ENCODE results near the gene AUH.

Gene AUH

DNA sequence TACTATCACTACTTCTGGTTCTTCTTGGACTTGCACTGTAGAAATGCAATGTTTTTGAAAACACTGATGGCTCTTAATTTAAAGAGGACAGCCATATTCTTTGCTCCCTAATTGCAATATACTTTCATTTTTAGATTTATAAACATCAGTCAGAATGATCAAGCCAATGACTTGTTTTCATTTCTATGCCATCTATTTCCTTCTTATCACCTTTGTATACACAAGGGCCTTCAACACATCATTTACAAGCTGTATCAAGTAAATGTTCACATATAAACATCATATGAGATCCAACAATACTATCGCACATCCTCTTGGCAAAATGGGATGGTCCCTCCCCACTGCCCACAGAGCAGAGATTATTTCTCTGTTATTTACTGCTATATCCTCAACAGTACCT, 24.9 kb downstream of the AUH start:
- Histone ChIP-seq H3K9ac (ENCODE audit: low read depth, low read length) (no peak overlapping the region), H3K27me3 (ENCODE audit: insufficient read depth, low read length) (no peaks in the 10 kb centered on the region), H3K9me3 (ENCODE audit: insufficient read depth, low read depth, low read length) (no peaks in the 10 kb centered on the region), H3K4me3 (ENCODE audit: low read length) (no peak overlapping the region), H3K36me3 (ENCODE audit: insufficient read depth, low read length) (peaks cover 28% of the 10 kb centered on the region), H3K27ac (ENCODE audit: low read depth, low read length) (no peak overlapping the region), H3K4me1 (ENCODE audit: insufficient read depth, low read length) (no peaks in the 10 kb centered on the region)
- WGBS = 89% methylated on average over 1 of the region's 1 CpG

DNA sequence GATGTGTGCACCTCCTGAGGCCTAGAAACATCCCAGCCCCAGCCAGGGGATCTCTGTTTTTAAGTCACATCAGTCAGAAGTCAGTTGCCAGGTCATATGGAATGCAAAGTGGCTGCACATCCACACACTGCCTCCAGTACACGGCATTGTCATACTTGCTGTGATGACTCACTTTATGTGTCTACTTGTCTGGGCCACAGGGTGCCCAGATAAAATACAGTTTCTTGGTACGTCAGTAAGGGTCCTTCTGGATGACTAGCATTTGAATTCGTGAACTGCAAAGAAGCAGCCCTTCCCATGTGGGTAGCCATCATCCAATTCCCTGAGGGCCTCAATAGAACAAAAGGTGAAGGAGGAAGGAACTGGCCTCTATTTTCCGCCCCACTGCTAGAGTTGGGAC, 27.7 kb downstream of the AUH start:
- no peak overlapping the region for H3K4me3 ChIP-seq (ENCODE audit: low read length)
- H3K4me1 ChIP-seq (ENCODE audit: insufficient read depth, low read length) = no peaks in the 10 kb centered on the region
- peaks cover 11% of the 10 kb centered on the region; the same call in 1 of the 2 replicates for H3K9me3 ChIP-seq (ENCODE audit: insufficient read depth, low read depth, low read length)
- H3K9ac ChIP-seq (ENCODE audit: low read depth, low read length) = no peak overlapping the region
- H3K27ac ChIP-seq (ENCODE audit: low read depth, low read length) = no peak overlapping the region
- no peaks in the 10 kb centered on the region for H3K27me3 ChIP-seq (ENCODE audit: insufficient read depth, low read length)
- peaks cover 22% of the 10 kb centered on the region for H3K36me3 ChIP-seq (ENCODE audit: insufficient read depth, low read length)
- WGBS = 96% methylated on average over 4 of the region's 4 CpGs

DNA sequence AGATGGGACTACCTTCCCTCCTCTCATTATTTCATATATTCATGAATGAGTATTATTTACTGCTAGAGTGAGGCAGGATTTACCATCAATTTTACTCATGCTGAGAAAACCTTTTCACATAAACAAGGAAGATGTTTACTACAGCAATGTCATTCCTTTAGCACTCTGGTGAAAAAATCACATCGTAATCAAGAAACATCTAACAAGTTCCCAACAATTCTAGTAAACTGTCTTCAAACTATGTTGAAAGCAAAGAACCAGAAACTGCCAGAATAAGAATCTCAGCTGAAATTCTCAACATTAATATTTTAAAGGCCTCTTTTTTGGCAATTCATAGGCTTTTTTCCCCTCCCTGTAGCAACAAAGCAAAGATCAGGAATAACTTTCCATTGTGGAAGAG, 28.2 kb downstream of the AUH start:
- Histone ChIP-seq H3K9me3 (ENCODE audit: insufficient read depth, low read depth, low read length) (peaks cover 11% of the 10 kb centered on the region; the same call in 1 of the 2 replicates), H3K36me3 (ENCODE audit: insufficient read depth, low read length) (peaks cover 22% of the 10 kb centered on the region), H3K27me3 (ENCODE audit: insufficient read depth, low read length) (no peaks in the 10 kb centered on the region), H3K4me3 (ENCODE audit: low read length) (no peak overlapping the region), H3K4me1 (ENCODE audit: insufficient read depth, low read length) (no peaks in the 10 kb centered on the region), H3K27ac (ENCODE audit: low read depth, low read length) (no peak overlapping the region), H3K9ac (ENCODE audit: low read depth, low read length) (no peak overlapping the region)
- 90% methylated on average over 1 of the region's 1 CpG for WGBS

DNA sequence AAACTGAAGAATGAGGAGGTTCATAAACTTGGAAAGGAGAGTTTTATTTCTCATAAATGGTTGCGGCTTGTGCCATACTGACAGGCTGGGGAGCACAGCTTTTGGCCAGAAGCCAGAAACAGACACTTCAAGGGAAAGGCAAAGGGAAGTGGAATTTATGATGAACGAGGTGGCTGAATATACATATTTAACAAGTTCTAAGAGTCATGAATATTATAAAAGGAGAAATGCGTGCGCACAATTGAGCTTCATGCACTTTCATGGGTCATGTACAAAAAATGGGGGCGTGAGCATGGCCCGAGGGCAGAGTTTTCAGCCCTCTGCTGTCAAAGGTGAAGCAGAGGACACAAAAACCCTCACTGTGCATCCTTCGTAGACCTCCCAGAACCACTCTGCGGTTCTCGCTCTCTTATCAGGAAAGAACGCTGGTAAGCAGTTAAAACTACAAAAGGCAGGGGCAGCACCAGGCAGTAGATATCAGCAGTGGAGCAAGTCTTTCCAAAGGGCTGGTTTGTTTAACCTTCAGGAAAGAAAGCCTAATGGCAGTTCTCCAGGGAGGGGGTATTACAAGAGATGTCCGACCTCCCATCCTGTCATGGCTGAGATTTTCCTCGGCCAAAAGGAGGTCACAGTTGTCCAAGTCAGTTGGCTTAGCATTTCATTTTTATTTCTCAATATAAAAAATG, 29.0 kb downstream of the AUH start:
- Histone ChIP-seq H3K9me3 (ENCODE audit: insufficient read depth, low read depth, low read length) (peaks cover 19% of the 10 kb centered on the region), H3K27ac (ENCODE audit: low read depth, low read length) (no peak overlapping the region), H3K4me1 (ENCODE audit: insufficient read depth, low read length) (no peaks in the 10 kb centered on the region), H3K27me3 (ENCODE audit: insufficient read depth, low read length) (no peaks in the 10 kb centered on the region), H3K36me3 (ENCODE audit: insufficient read depth, low read length) (peaks cover 30% of the 10 kb centered on the region), H3K9ac (ENCODE audit: low read depth, low read length) (no peak overlapping the region), H3K4me3 (ENCODE audit: low read length) (no peak overlapping the region)
- WGBS = 93% methylated on average over 12 of the region's 12 CpGs

DNA sequence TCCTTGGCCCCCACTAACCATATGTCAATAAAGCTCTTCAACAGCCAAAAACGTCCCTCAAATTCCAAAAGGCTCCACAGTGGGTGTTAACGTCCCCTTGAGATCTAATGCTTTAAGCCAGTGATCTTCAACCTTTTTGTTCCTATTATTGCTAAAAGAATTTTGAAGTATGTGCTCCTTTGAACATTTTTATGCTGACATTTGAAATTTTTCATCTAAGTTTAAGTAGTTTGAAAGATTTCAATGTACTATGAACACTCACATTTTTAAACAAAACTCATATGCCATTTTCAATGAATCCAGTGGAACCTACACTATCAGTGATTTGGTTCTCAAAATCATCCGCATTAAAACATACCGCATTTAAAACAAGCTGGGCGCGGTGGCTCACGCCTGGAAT, 29.9 kb downstream of the AUH start:
- Histone ChIP-seq H3K36me3 (ENCODE audit: insufficient read depth, low read length) (peaks cover 39% of the 10 kb centered on the region), H3K27ac (ENCODE audit: low read depth, low read length) (no peak overlapping the region), H3K9me3 (ENCODE audit: insufficient read depth, low read depth, low read length) (peaks cover 27% of the 10 kb centered on the region), H3K4me3 (ENCODE audit: low read length) (no peak overlapping the region), H3K4me1 (ENCODE audit: insufficient read depth, low read length) (no peaks in the 10 kb centered on the region), H3K27me3 (ENCODE audit: insufficient read depth, low read length) (no peaks in the 10 kb centered on the region), H3K9ac (ENCODE audit: low read depth, low read length) (no peak overlapping the region)
- WGBS = 95% methylated on average over 7 of the region's 7 CpGs

DNA sequence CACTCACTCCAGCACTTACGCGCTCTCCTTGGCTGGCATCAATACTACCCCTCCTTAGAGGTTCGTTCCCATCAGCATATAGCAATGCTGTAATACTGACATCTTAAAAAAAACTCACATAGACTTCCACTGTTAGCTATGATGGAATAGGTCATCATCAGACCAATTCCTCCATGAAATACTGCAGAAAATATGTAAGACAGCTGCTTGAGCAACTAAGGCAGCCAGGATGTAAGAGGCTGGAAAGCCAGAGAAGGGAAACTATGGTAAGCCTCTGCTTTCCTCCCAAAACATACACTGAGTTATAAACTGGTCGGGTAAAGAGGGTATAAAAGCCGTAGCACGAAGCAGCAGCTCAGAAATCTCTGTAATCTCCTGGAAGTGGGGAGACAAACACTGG, 33.5 kb downstream of the AUH start:
- 97% methylated on average over 6 of the region's 6 CpGs for WGBS

DNA sequence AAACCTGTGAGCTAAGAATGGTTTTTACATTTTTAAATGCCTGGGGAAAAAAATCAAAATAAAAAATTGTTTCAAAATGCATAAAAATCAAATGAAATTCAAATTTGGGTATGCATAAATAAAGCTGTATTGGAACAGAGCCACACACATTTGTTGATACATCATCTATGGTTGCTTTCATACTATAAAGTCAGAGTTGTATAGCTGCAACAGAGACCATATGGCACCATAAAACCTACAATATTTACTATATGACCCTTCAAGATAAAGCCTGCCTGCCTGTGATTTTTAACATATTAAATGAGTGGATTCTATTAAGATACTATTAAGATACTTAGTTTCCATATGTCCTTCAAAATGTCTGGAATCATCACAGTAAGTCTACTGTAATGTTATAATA, 40.0 kb downstream of the AUH start:
- no peaks in the 10 kb centered on the region for H3K9me3 ChIP-seq (ENCODE audit: insufficient read depth, low read depth, low read length)

More for the DNA sequence above, 33.5 kb downstream of the AUH start:
- Histone ChIP-seq H3K27ac (ENCODE audit: low read depth, low read length) (no peak overlapping the region), H3K9me3 (ENCODE audit: insufficient read depth, low read depth, low read length) (peaks cover 28% of the 10 kb centered on the region), H3K4me1 (ENCODE audit: insufficient read depth, low read length) (no peaks in the 10 kb centered on the region), H3K9ac (ENCODE audit: low read depth, low read length) (no peak overlapping the region), H3K36me3 (ENCODE audit: insufficient read depth, low read length) (peaks cover 48% of the 10 kb centered on the region), H3K4me3 (ENCODE audit: low read length) (no peak overlapping the region), H3K27me3 (ENCODE audit: insufficient read depth, low read length) (no peaks in the 10 kb centered on the region)

DNA sequence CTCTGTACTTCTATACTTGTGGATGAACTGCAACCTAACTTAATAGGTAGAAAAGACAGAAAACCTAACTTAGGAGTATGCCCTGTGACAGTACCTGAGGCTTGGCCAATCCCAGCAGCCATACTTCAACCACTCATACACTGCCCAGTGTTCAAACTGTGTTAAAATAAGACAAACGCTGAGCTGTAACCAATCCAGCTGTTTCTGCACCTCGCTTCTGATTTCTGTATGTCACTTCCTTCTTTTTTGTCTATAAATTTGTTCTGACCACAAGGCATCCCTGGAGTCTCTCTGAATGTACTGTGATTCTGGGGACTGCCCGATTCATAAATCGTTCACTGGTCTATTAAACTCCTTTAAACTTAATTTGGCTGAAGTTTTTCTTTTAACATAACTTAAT, 41.4 kb downstream of the AUH start:
- no peak overlapping the region for H3K9ac ChIP-seq (ENCODE audit: low read depth, low read length)
- H3K4me3 ChIP-seq (ENCODE audit: low read length) = no peak overlapping the region
- no peaks in the 10 kb centered on the region for H3K9me3 ChIP-seq (ENCODE audit: insufficient read depth, low read depth, low read length)
- 98% methylated on average over 4 of the region's 4 CpGs for WGBS
- H3K27ac ChIP-seq (ENCODE audit: low read depth, low read length) = no peak overlapping the region
- H3K36me3 ChIP-seq (ENCODE audit: insufficient read depth, low read length) = peaks cover 7% of the 10 kb centered on the region; the same call in 1 of the 2 replicates
- H3K4me1 ChIP-seq (ENCODE audit: insufficient read depth, low read length) = no peaks in the 10 kb centered on the region; the same call in 1 of the 2 replicates
- no peaks in the 10 kb centered on the region for H3K27me3 ChIP-seq (ENCODE audit: insufficient read depth, low read length)

More for the DNA sequence above, 40.0 kb downstream of the AUH start:
- no peak overlapping the region for H3K4me3 ChIP-seq (ENCODE audit: low read length)
- H3K4me1 ChIP-seq (ENCODE audit: insufficient read depth, low read length) = no peaks in the 10 kb centered on the region
- no peaks in the 10 kb centered on the region for H3K27me3 ChIP-seq (ENCODE audit: insufficient read depth, low read length)
- H3K9ac ChIP-seq (ENCODE audit: low read depth, low read length) = no peak overlapping the region
- H3K27ac ChIP-seq (ENCODE audit: low read depth, low read length) = no peak overlapping the region
- peaks cover 9% of the 10 kb centered on the region; the same call in 1 of the 2 replicates for H3K36me3 ChIP-seq (ENCODE audit: insufficient read depth, low read length)

DNA sequence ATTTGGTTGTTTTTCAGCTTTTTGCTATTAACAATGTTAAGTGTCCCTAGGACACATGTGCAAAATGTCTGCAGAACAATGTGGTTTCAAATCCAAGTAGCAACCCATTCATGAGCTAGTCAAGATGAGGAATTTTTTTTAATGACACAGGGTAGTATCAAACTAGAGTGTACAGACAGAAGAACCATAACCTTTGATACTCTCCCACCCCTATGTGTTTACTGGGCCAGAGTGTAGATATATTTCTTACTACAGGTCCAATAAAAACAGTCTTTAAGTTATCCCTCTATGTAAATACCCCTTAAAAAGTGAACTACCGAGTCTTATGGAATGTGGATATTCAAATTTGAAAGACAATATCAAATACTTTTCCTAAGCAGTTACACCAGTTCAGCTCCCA, 45.6 kb downstream of the AUH start:
- Histone ChIP-seq H3K9me3 (ENCODE audit: insufficient read depth, low read depth, low read length) (no peaks in the 10 kb centered on the region), H3K4me1 (ENCODE audit: insufficient read depth, low read length) (no peaks in the 10 kb centered on the region; the same call in 1 of the 2 replicates), H3K4me3 (ENCODE audit: low read length) (no peak overlapping the region), H3K27ac (ENCODE audit: low read depth, low read length) (no peak overlapping the region), H3K36me3 (ENCODE audit: insufficient read depth, low read length) (peaks cover 3% of the 10 kb centered on the region; the same call in 1 of the 2 replicates), H3K27me3 (ENCODE audit: insufficient read depth, low read length) (no peaks in the 10 kb centered on the region), H3K9ac (ENCODE audit: low read depth, low read length) (no peak overlapping the region)
- WGBS = no CpG with 5 or more reads among the region's 1 CpG

DNA sequence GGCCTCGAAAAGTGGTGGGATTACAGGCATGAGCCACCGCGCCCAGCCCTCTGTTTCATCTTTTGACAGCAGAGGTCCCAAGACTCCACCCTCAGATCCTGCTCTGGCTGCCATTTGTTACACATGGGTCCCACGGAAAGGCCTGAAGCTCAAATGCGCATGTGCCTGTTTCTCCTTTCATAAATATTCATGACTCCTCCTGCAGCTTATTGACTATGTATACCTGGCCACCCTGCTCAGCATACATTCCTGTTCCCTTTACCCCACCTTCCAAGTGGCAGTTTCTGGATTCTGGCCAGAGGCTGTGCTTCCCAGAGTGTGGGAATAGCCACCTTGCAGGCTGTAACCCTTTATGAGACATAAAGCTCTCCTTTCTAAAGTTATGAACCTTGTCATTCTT, 46.5 kb downstream of the AUH start:
- 80% methylated on average over 5 of the region's 5 CpGs for WGBS
- Histone ChIP-seq H3K9me3 (ENCODE audit: insufficient read depth, low read depth, low read length) (no peaks in the 10 kb centered on the region), H3K36me3 (ENCODE audit: insufficient read depth, low read length) (peaks cover 3% of the 10 kb centered on the region; the same call in 1 of the 2 replicates), H3K4me3 (ENCODE audit: low read length) (no peak overlapping the region), H3K9ac (ENCODE audit: low read depth, low read length) (no peak overlapping the region), H3K27ac (ENCODE audit: low read depth, low read length) (no peak overlapping the region), H3K27me3 (ENCODE audit: insufficient read depth, low read length) (no peaks in the 10 kb centered on the region), H3K4me1 (ENCODE audit: insufficient read depth, low read length) (no peaks in the 10 kb centered on the region; the same call in 1 of the 2 replicates)

DNA sequence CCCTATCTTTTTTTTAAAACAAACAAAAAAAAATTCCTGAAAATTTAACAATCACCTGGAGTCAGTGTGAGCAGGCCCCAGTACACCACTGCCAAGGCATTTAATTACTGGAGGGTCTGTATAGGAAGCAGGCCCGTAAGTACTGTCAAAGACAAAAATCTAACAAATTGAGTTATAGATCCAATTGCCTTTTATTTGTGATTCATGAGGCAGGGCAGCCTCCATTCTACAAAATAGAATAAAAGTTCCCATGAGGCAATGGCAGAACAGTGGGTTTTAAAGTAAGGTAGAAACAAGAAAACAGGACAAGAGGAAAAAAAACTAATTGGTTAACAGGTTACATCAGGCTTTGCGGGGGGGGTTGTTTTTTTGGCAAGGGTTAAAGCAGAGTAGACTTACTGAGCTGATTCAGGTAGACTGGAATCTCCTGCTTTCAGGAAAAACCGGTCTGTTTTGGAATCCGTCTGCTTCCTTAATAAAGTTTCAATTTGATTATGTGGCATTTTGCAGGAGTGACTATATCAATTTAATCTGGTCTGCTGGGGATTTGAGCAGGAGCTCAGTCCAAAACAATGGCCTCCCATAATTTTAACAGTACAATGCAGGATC, 48.9 kb downstream of the AUH start:
- no peak overlapping the region for H3K27ac ChIP-seq (ENCODE audit: low read depth, low read length)
- H3K4me1 ChIP-seq (ENCODE audit: insufficient read depth, low read length) = no peaks in the 10 kb centered on the region; the same call in 1 of the 2 replicates
- no peaks in the 10 kb centered on the region for H3K9me3 ChIP-seq (ENCODE audit: insufficient read depth, low read depth, low read length)
- H3K36me3 ChIP-seq (ENCODE audit: insufficient read depth, low read length) = peaks cover 3% of the 10 kb centered on the region; the same call in 1 of the 2 replicates
- H3K27me3 ChIP-seq (ENCODE audit: insufficient read depth, low read length) = no peaks in the 10 kb centered on the region
- H3K9ac ChIP-seq (ENCODE audit: low read depth, low read length) = no peak overlapping the region
- WGBS = 94% methylated on average over 4 of the region's 4 CpGs
- no peak overlapping the region for H3K4me3 ChIP-seq (ENCODE audit: low read length)

All from HUES64 (cell line).